GM19023 (cell line): ENCODE data around the gene ANKMY1.

ENCODE experiments used
- ATAC-seq: cut with Tn5 transposase; IDR thresholded peaks from one replicate; pipeline ENCODE4 v1.9.1; 2021; ENCODE audit warnings: mild to moderate bottlenecking, moderate library complexity; ENCODE audit not compliant: unreplicated experiment

ANKMY1 gene

GRCh38 chr2:240451791-240452461 lies 105.9 kb downstream of the ANKMY1 start:
- ATAC-seq: no peak

- no peak for ATAC-seq
Observed at GRCh38 chr2:240451108-240451611, 106.6 kb downstream of the ANKMY1 start.

- no peak for ATAC-seq
Observed at GRCh38 chr2:240450532-240451107, 107.2 kb downstream of the ANKMY1 start.

- ATAC-seq: no peak
Observed at GRCh38 chr2:240449764-240450531, 107.8 kb downstream of the ANKMY1 start.

GRCh38 chr2:240448387-240449274 lies 109.2 kb downstream of the ANKMY1 start:
- no peak for ATAC-seq

- ATAC-seq: no peak
Observed at GRCh38 chr2:240447934-240448333, 109.9 kb downstream of the ANKMY1 start.

GRCh38 chr2:240447331-240447730 lies 110.5 kb downstream of the ANKMY1 start:
- ATAC-seq: no peak

- no peak for ATAC-seq
Observed at GRCh38 chr2:240446664-240447175, 111.1 kb downstream of the ANKMY1 start.

GRCh38 chr2:240445961-240446663 lies 111.7 kb downstream of the ANKMY1 start:
- no peak for ATAC-seq

GRCh38 chr2:240444464-240444863 lies 113.3 kb downstream of the ANKMY1 start:
- ATAC-seq: no peak

GRCh38 chr2:240443891-240444301 lies 113.9 kb downstream of the ANKMY1 start:
- no peak for ATAC-seq

GRCh38 chr2:240442891-240443715 lies 114.7 kb downstream of the ANKMY1 start:
- ATAC-seq: no peak

GRCh38 chr2:240441993-240442411 lies 115.8 kb downstream of the ANKMY1 start:
- ATAC-seq: no peak

- ATAC-seq: no peak
Observed at GRCh38 chr2:240441326-240441992, 116.3 kb downstream of the ANKMY1 start.

GRCh38 chr2:240440704-240441320 lies 117.0 kb downstream of the ANKMY1 start:
- ATAC-seq: no peak

- ATAC-seq: no peak
Observed at GRCh38 chr2:240440251-240440650, 117.5 kb downstream of the ANKMY1 start.

GRCh38 chr2:240439698-240440151 lies 118.1 kb downstream of the ANKMY1 start:
- no peak for ATAC-seq
